GM21526 (cell line): ENCODE measurements around the gene OGFR.
"Not testable (repeated sequence)": the region's sequence is repeated elsewhere in the genome, so short reads cannot be mapped to it uniquely, and the experiment has no call there.

Experiments
- ATAC-seq: cut with Tn5 transposase; IDR thresholded peaks from one replicate; pipeline ENCODE4 v1.9.1; 2021; ENCODE audit warnings: moderate library complexity; ENCODE audit not compliant: unreplicated experiment, low FRiP score

OGFR gene

GRCh38 chr20:62853304-62853703 is 48.7 kb downstream of the OGFR start:
- not testable (repeated sequence) for ATAC-seq

- no peak for ATAC-seq
Observed at GRCh38 chr20:62854121-62854520, 49.5 kb downstream of the OGFR start.

DNA sequence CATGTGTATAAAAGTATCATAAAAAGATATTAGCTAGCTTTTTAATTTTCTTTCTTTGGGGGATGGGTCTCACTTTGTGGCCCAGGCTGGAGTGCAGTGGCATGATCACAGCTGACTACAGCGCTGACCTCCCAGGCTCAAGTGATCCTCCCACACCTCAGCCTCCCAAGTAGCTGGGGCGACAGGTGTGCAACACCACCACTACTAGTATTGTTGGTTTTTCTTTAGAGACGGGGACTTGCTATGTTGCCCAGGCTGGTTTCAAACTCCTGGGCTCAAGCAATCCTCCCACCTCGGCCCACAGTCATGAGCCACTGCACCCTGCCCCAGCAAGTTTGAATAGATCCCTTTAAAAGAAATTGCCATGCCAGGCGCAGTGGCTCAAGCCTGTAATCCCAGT is 50.5 kb downstream of the OGFR start:
- no peak for ATAC-seq

- ATAC-seq, result no peak
Observed at GRCh38 chr20:62856931-62857619, 52.4 kb downstream of the OGFR start.

GRCh38 chr20:62858058-62858830 is 53.6 kb downstream of the OGFR start:
- ATAC-seq, result no peak

DNA sequence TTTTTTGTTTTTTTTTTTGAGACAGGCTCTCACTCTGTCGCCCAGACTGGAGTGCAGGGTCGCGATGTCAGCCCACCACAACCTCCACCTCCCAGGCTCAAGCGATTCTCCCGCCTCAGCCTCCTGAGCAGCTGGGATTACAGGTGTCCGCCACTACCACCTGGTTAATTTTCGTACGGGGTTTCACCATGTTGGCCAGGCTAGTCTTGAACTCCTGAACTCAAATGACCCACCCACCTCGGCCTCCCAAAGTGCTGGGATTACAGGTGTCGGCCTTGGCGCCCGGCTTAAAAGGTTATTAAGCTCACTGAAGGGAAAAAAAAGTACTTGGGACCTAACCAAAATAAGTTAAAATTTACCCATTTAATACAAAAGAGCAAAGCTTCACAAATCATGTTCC is 55.1 kb downstream of the OGFR start:
- ATAC-seq, result no peak

GRCh38 chr20:62860391-62860923 is 55.8 kb downstream of the OGFR start:
- ATAC-seq, result no peak

DNA sequence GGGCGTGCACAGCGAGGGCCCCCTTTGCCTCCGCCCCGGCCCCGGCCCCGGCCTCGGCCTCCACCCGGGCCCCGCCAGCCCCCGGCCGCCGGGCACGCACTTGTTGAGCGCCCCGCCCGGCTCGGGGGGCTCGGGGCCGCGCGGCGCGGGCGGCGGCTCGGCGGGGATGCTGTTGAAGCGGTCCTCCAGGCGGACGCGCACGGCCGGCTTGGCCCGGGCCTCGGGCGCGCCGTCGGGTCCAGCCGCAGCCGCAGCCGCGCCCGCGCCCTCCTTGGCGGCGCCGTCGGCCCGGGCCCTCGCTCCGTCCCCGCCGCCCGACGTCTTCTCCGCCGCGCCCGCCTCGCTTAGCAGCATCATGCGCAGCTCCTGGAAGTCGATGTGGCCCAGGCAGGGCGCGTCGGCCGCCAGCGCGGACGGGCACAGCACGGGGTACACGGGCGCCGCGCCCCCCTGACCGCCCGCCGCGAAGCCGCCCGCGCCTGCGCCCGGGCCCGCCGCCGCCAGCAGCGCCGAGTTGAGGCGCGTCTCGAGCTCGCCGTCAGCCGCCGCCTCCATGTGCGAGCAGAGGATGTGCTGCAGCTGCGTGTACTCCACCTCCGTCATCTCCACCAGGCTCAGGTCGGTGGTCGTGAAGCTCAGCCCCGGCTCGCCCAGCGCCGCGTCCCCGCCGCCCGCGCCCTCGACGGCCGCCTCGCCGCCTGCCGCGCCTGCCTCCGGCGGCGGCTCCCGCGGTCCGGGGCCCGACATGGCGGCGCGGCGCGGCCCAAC is 56.5 kb downstream of the OGFR start:
- ATAC-seq, result no peak

DNA sequence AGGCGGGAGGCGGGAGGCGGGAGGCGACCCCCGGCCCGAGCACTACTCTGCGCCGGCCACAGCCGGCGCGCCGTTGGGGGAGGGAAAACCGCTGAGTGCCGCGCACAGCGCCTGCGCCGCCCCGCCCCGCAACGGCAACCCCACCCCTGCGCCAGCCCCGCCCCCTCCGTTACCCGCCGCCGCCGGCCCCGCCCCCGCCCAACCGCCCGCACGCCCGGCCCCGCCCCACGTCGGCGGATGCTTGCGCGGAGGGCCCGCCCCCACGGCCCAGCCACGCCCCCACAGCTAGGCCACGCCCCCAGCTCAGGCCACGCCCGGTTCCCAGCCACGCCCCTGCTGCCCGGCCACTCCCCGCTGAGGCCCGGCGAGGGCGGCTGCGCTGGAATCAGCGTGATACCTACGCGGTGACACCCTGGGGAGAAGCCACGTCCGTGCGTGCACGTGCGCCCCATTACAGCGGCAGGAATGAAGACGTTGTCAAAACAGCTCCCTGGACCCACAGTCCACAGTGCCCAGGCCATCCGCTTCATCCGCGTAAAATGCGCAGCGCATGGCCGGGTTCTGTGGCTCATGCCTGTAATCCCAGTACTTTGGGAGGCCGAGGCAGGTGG is 57.2 kb downstream of the OGFR start, which contains the start of gene TCFL5:
TCFL5 (minus strand) TSS at position 97 of the 611 bp plus-strand sequence. CDS start 152 bp downstream, outside the sequence.
- no peak for ATAC-seq
